Activated CD8-positive, alpha-beta memory T cell treated with anti-CD3 and anti-CD28 coated beads, Interleukin-2, amount 50 U/mL, for 24 hours (primary cell): ENCODE results near the gene MYO1D.
"Not testable (repeated sequence)": the region's sequence is repeated elsewhere in the genome, so short reads cannot be mapped to it uniquely, and the experiment has no call there.

Experiments
- DNase-seq: peaks from one replicate; pipeline ENCODE4 v3.0.0-alpha.2; 2020; ENCODE audit errors: extremely low read depth

MYO1D gene

DNA sequence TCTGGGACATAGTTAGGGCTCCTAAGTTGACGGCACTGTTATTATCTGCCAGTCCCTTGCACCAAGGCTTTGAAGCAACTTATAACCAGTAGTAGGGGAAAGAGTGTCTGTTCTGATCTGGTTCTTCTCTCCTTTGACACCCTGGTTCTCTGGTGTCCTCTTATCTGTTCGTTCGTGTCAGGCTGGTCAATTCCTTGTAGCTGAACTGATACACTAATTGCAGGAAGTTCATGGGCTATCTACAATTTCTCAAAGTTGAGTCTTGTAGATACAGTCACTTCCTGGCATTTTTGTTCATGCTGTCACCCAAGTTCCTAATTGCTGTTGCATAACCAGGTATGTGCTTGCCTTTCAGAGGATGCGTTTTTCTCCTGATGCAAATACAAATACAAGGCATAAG, 17.3 kb upstream of the MYO1D start:
- no peak for DNase-seq

GRCh38 chr17:32887410-32887809, 10.5 kb upstream of the MYO1D start:
- not testable (repeated sequence) for DNase-seq

- not testable (repeated sequence) for DNase-seq
Observed at GRCh38 chr17:32886951-32887350, 10.0 kb upstream of the MYO1D start.

GRCh38 chr17:32882734-32883133, 5.8 kb upstream of the MYO1D start:
- DNase-seq, result no peak

- DNase-seq, result no peak
Observed at GRCh38 chr17:32882029-32882428, 5.1 kb upstream of the MYO1D start.

- no peak for DNase-seq
Observed at GRCh38 chr17:32880671-32881453, 3.9 kb upstream of the MYO1D start.

DNA sequence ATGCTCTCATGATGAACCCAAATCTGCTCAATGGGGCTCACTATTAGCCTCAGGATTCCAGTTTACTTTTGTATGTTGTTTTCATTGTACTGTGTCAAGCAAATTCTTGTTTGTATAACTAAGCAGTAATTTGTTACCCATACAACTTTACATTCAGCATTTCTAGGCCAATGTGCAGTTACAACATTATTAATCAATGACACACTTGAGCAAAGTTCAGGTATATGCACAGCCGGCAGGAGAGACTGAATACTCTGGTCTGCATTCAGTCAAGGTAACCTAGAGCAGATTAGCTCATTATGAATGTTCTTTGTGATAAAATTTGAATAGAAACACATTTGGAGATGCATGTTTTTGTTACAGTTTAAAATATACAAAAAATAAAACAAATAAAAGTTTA, 2.2 kb upstream of the MYO1D start:
- no peak for DNase-seq

DNA sequence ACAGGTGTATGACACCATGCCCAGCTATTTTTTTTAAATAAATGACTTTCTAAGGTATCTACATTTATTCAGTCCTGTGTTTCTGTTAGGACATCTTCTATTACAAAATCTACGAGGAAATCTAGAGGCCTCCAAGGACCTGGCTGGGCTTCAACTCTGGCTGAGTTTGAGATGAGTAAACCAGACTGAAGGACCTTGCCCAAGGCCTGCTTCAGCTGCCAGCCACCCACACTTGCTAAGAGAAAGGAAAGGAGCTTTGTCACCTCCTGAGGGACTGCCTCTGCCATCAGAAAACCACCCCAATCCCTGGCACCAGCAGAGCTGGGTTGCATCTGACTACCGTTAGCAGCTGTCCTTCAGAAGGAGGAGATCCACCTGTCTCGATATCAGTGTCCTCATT, 1.3 kb upstream of the MYO1D start:
- DNase-seq, result no peak

GRCh38 chr17:32877164-32877764, 340 bp upstream of the MYO1D start:
- DNase-seq, result peak; percentile 58

- DNase-seq, result no peak
Observed at GRCh38 chr17:32875923-32876416, 954 bp downstream of the MYO1D start.

DNA sequence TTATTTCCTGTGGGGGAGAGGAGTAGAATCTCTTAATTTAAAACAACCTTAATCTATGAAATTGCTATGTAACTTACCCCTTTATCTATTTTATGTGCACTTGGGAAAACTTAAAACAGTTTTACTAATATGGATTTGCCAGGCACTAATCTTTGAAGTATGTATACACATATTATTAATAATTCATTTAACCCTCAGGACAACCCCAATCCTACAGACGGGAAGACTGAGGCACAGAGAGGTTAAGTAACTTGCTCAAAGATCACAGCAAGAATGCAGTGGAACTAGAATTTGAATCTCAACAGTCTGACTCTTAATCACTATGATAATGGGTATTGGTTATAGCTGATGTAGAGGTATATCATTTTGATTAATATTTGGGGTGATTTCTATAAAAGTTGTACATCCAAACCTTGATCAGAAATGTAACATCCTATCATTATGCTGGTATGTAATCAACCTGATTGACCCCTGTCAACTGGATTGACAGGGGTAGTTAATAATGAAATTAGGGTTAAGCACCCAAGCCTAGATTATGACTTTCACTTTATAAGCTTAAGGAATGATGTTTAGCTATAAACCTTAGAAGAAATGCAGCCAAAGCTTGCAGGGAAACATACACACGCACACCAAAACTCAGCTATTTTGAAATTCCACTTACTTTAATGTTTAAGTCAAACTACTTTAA, 1.6 kb downstream of the MYO1D start:
- no peak for DNase-seq

- no peak for DNase-seq
Observed at GRCh38 chr17:32873114-32873513, 3.8 kb downstream of the MYO1D start.

DNA sequence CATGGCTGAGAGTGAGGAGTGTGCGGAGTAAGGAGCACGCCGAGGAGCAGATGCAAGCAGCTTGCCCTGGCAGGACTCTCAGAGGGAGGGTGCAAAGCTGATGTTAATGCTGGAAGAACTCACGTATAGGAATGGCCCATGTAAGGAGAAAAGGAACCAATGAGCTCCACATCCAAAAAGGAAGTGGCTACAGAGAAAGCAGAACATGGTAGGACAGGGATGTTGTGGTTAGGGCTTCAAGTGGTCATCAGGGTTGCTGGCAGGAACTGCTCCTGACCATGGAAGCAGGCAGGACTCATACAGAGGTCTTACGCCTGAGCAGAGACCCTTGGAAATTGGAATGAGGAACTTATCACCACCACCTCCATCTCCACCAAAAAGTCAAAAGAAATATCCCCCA, 5.2 kb downstream of the MYO1D start:
- DNase-seq, result no peak

DNA sequence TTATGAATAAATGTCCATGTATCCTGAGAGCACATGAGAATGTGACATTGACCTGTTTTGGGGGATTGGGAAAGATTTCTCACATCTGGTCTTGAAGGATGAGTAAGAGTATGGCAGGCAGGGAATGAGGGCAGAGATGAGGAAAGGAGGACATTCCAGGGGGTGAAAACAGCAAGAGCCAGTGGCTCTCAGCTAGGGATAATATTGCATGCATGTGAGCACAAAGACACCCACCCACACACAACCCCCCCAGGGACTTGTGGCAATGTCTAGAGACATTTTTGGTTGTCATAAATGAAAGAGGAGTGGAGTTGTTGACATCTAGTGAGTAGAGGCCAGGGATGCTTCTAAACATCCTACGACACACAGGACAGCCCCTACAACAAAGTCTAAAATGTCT, 6.0 kb downstream of the MYO1D start:
- no peak for DNase-seq

DNA sequence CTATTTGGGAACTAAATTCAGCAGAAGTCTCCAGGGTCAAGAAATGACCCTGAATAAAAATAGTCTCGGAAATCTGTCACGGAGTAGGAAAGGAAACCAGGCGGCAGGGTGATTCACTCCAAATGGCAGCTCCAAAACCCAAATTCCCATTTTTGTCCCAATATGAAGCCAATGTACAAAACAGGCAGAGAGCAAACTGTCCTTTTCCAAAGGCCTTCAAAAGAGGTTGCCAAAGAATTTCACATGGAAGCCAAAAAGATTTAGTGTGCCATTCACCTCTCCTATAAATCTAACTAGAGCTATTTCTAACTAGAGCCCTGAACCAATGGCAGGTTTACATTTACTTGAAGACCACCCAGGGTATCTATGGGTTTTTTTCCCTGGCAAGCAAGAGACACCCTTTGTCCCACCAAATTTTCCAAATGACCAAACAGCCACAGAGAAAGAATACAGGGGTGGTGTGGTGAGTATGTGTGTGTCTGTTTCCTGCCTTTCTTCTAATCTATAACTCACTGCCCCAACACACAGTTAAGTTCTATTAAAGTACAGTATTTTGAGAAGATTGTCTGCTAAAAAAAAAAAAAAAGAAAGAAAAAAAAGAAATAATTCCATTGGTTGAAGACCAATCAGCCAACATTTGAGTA, 6.8 kb downstream of the MYO1D start:
- DNase-seq, result no peak

GRCh38 chr17:32869345-32870026, 7.4 kb downstream of the MYO1D start:
- DNase-seq, result no peak

GRCh38 chr17:32865141-32865540, 11.8 kb downstream of the MYO1D start:
- DNase-seq, result no peak

DNA sequence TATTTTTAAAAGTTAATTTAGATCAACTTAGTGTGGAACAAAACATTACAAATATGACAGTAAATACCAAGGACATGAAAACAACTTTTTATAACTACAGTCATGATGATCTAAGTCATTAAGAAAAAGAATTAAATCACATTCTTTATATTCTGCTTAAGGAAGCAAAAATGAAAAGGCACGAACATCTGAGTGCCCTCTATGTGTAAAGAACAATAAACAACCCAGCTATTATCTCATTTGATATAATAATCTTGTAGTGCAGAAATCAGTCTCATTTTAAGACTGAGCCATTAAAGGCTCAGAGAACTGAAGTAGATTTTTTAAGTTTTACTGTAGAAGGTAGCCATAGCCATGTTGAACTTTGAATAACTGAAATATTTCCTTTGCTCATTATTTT, 13.4 kb downstream of the MYO1D start:
- no peak for DNase-seq

GRCh38 chr17:32862940-32863339, 14.0 kb downstream of the MYO1D start:
- DNase-seq, result no peak

- DNase-seq, result no peak
Observed at GRCh38 chr17:32861981-32862380, 14.9 kb downstream of the MYO1D start.

DNA sequence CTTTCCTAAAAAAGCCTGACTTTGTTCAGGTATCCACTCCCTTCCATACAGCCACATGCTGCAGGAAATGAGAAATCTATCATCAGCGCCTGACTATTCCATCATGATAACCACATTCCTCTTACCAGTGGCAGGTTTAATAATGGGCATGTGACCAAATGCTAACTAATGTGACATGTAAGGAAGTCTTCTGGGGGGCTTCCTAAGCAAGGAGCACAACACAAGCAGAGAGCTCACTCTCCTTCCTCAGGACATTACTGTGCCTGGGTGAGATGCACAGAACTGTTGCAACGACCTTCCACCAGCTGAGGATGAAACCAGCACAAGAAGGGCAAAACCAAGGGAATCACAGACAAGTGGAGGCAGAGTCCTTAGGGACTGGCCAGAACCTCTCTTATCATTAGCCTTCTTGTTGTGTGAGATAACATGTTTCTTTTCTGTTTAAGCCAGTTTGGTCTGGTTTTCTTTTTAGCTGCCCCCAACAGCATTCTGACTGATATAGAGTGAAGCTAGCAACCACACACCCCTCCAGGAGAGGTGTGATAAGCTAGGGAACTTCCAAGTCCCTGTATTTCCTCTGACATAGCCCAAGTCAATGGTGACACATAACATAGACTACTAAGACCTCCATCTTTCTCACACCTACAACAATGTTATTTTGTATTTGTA, 16.9 kb downstream of the MYO1D start:
- no peak for DNase-seq
